ENCODE data around the gene TTLL13.

GRCh38 chr15:90297021-90297420 is 47.7 kb downstream of the TTLL13 start:
- TF ChIP-seq CTCF (IDR thresholded peaks at IDR 0.05) (no peak), POLR2A (IDR thresholded peaks at IDR 0.05) (no peak), POLR2AphosphoS5 (IDR thresholded peaks at IDR 0.05) (no peak)
